Measurements from ENCODE around the gene NCBP2. TPM values are rescaled to one million over a fixed set of nuclear protein-coding genes. Genes with fewer than 3 reads are reported as not detected.

The NCBP2 gene
- total and polyA plus RNA-seq, 8 donors = 15.4 to 52.5 (median 40.6) TPM

- no peaks in the 10 kb centered on the region for H3K9me3 ChIP-seq
- H3K4me3 ChIP-seq = no peak overlapping the region
- no peaks in the 10 kb centered on the region for H3K27me3 ChIP-seq
- H3K4me1 ChIP-seq = peaks cover 0 to 5% (median 0%) of the 10 kb centered on the region in 4 donors
- no peak for TF ChIP-seq CTCF (IDR thresholded peaks at IDR 0.05)
- peaks cover 0 to 25% (median 10%) of the 10 kb centered on the region in 4 donors for H3K36me3 ChIP-seq
- no peak overlapping the region for H3K27ac ChIP-seq
- intact Hi-C loops (cut with DNase I; ENCODE audit: low total_unique reads) = no loop called here
- 89 to 96% (median 93%) methylated on average over 2 to 3 of the region's 3 CpGs for WGBS, 5 donors
- no peak for DNase-seq
Observed at GRCh38 chr3:196951371-196951770, 9.0 kb upstream of the NCBP2 start.

GRCh38 chr3:196949750-196950149 lies 7.4 kb upstream of the NCBP2 start:
- Histone ChIP-seq H3K27me3 (no peaks in the 10 kb centered on the region), H3K36me3 (peaks cover 0 to 27% (median 17%) of the 10 kb centered on the region in 4 donors), H3K27ac (no peak overlapping the region), H3K4me3 (no peak overlapping the region), H3K9me3 (no peaks in the 10 kb centered on the region), H3K4me1 (peaks cover 0 to 7% (median under 1%) of the 10 kb centered on the region in 4 donors)
- no peak for DNase-seq
- 88 to 96% (median 93%) methylated on average over 6 of the region's 6 CpGs for WGBS, 5 donors
- TF ChIP-seq POLR2AphosphoS5 (IDR thresholded peaks at IDR 0.05) = no peak
- no peak for TF ChIP-seq POLR2A (IDR thresholded peaks at IDR 0.05)
- no peak for TF ChIP-seq EP300 (IDR thresholded peaks at IDR 0.05)
- no peak for TF ChIP-seq CTCF (IDR thresholded peaks at IDR 0.05)
- intact Hi-C loops (cut with DNase I; ENCODE audit: low total_unique reads) = no loop called here

- Histone ChIP-seq H3K36me3 (peaks cover 0 to 32% (median 22%) of the 10 kb centered on the region in 4 donors), H3K27me3 (no peaks in the 10 kb centered on the region), H3K27ac (no peak overlapping the region), H3K4me1 (peaks cover 0 to 12% (median 4%) of the 10 kb centered on the region in 4 donors), H3K9me3 (no peaks in the 10 kb centered on the region), H3K4me3 (no peak overlapping the region)
- whole genome bisulfite sequencing, 5 donors = 75 to 83% (median 78%) methylated on average over 6 of the region's 6 CpGs
- intact Hi-C loops (cut with DNase I; ENCODE audit: low total_unique reads) = no loop called here
- DNase-seq = no peak
- no peak for TF ChIP-seq EP300 (IDR thresholded peaks at IDR 0.05)
- TF ChIP-seq CTCF (IDR thresholded peaks at IDR 0.05) = no peak
- TF ChIP-seq POLR2AphosphoS5 (IDR thresholded peaks at IDR 0.05) = no peak
- no peak for TF ChIP-seq POLR2A (IDR thresholded peaks at IDR 0.05)
Observed at GRCh38 chr3:196949285-196949619, 6.9 kb upstream of the NCBP2 start.

GRCh38 chr3:196948442-196949284 lies 6.3 kb upstream of the NCBP2 start:
- Histone ChIP-seq H3K36me3 (peaks cover 0 to 33% (median 22%) of the 10 kb centered on the region in 4 donors), H3K4me3 (no peak overlapping the region), H3K27me3 (no peaks in the 10 kb centered on the region), H3K27ac (no peak overlapping the region), H3K9me3 (no peaks in the 10 kb centered on the region), H3K4me1 (peaks cover 2 to 18% (median 10%) of the 10 kb centered on the region in 4 donors)
- intact Hi-C loops (cut with DNase I; ENCODE audit: low total_unique reads) = no loop called here
- TF ChIP-seq EP300 (IDR thresholded peaks at IDR 0.05) = no peak
- peak in 1 of 7 experiments; percentile 13 for TF ChIP-seq CTCF (IDR thresholded peaks at IDR 0.05)
- DNase-seq = peak in 1 of 2 donors; percentile 57
- 34 to 47% (median 37%) methylated on average over 19 to 22 of the region's 22 CpGs for WGBS, 5 donors
